Brain pericyte (primary cell): Measurements from ENCODE around the gene XBP1.
"Not testable (repeated sequence)": the region's sequence is repeated elsewhere in the genome, so short reads cannot be mapped to it uniquely, and the experiment has no call there.

Experiments used
- DNase-seq: peaks from one replicate; pipeline ENCODE4 v3.0.0-alpha.2; 2012; ENCODE audit warnings: low read depth, low spot score

The XBP1 gene

GRCh38 chr22:28817919-28818859 lies 17.8 kb upstream of the XBP1 start:
- DNase-seq = no peak

GRCh38 chr22:28817064-28817463 lies 16.7 kb upstream of the XBP1 start:
- no peak for DNase-seq

GRCh38 chr22:28815729-28816128 lies 15.4 kb upstream of the XBP1 start:
- no peak for DNase-seq

GRCh38 chr22:28815111-28815510 lies 14.7 kb upstream of the XBP1 start:
- DNase-seq = no peak

GRCh38 chr22:28813772-28814518 lies 13.6 kb upstream of the XBP1 start:
- DNase-seq = no peak

- DNase-seq = no peak
Observed at GRCh38 chr22:28812516-28812915, 12.1 kb upstream of the XBP1 start.

GRCh38 chr22:28810821-28811491 lies 10.6 kb upstream of the XBP1 start:
- DNase-seq = no peak

- no peak for DNase-seq
Observed at GRCh38 chr22:28808716-28809355, 8.5 kb upstream of the XBP1 start.

GRCh38 chr22:28805426-28805825 lies 5.1 kb upstream of the XBP1 start:
- not testable (repeated sequence) for DNase-seq

- DNase-seq = no peak
Observed at GRCh38 chr22:28802595-28803123, 2.3 kb upstream of the XBP1 start.

- DNase-seq = no peak
Observed at GRCh38 chr22:28801845-28802594, 1.7 kb upstream of the XBP1 start.

- DNase-seq = peak; percentile 36
Observed at GRCh38 chr22:28799606-28800307, 612 bp downstream of the XBP1 start.

GRCh38 chr22:28798810-28799605 lies 1.4 kb downstream of the XBP1 start:
- peak; percentile 41 for DNase-seq

- DNase-seq = no peak
Observed at GRCh38 chr22:28795932-28796856, 4.2 kb downstream of the XBP1 start.

GRCh38 chr22:28795071-28795693 lies 5.2 kb downstream of the XBP1 start:
- no peak for DNase-seq

GRCh38 chr22:28793976-28794584 lies 6.3 kb downstream of the XBP1 start:
- DNase-seq = no peak
